Neural cell (in vitro differentiated cells): ENCODE measurements around the gene SMARCB1.

Experiments used
- CTCF ChIP-seq: fragments of 450-650 bp; IDR thresholded peaks from 2 replicates; pipeline ENCODE4 v1.5.1; 2014; ENCODE audit warnings: antibody characterized with exemption, mild to moderate bottlenecking, moderate library complexity; ENCODE audit not compliant: poor library complexity, severe bottlenecking
- POLR2AphosphoS5 ChIP-seq: IDR thresholded peaks from 2 replicates; pipeline ENCODE4 v1.6.1; 2012
- TAF1 ChIP-seq: IDR thresholded peaks from 2 replicates; pipeline ENCODE4 v1.6.1; 2012; ENCODE audit warnings: low read depth

- TF ChIP-seq POLR2AphosphoS5 (no peak), CTCF (no peak), TAF1 (no peak)
Observed at GRCh38 chr22:23764899-23765881, 21.6 kb upstream of the SMARCB1 start.
